H9 (cell line): ENCODE results near the gene SLC6A18. TPM values are rescaled to one million over a fixed set of nuclear protein-coding genes. Genes with fewer than 3 reads are reported as not detected.

Experiments used
- DNase-seq: peaks from one replicate; pipeline ENCODE4 v3.0.0-alpha.2; 2017
- H2AFZ ChIP-seq: one replicate; pipeline ENCODE4 v1.6.1; 2013; ENCODE audit warnings: mild to moderate bottlenecking, low read length, control low read depth, moderate library complexity
- H2AK5ac ChIP-seq: 2 replicates; pipeline ENCODE4 v1.6.1; 2013; ENCODE audit warnings: low read length, control low read depth, mixed read lengths; ENCODE audit not compliant: insufficient read length
- H2BK120ac ChIP-seq: one replicate; pipeline ENCODE4 v1.6.1; 2013; ENCODE audit warnings: low read depth, mild to moderate bottlenecking, low read length, control low read depth, inconsistent platforms; ENCODE audit not compliant: poor library complexity, severe bottlenecking
- H2BK12ac ChIP-seq: 2 replicates; pipeline ENCODE4 v1.6.1; 2013; ENCODE audit warnings: low read length, control low read depth, mixed read lengths, low read depth; ENCODE audit not compliant: insufficient read length
- H2BK15ac ChIP-seq: 2 replicates; pipeline ENCODE4 v1.6.1; 2013; ENCODE audit warnings: low read depth, low read length, control low read depth
- H2BK20ac ChIP-seq: one replicate; pipeline ENCODE4 v1.6.1; 2013; ENCODE audit warnings: low read depth, mild to moderate bottlenecking, low read length, control low read depth, inconsistent platforms; ENCODE audit not compliant: poor library complexity, severe bottlenecking
- H2BK5ac ChIP-seq: 2 replicates; pipeline ENCODE4 v1.6.1; 2013; ENCODE audit warnings: low read length, control low read depth, mixed read lengths; ENCODE audit not compliant: insufficient read length
- H3K14ac ChIP-seq: 2 replicates; pipeline ENCODE4 v1.6.1; 2013; ENCODE audit warnings: low read length, control low read depth; ENCODE audit not compliant: insufficient read depth
- H3K18ac ChIP-seq: 2 replicates; pipeline ENCODE4 v1.6.1; 2013; ENCODE audit warnings: low read depth, mild to moderate bottlenecking, mixed read lengths, low read length, control low read depth; ENCODE audit not compliant: insufficient read length
- H3K23ac ChIP-seq: 2 replicates; pipeline ENCODE4 v1.6.1; 2013; ENCODE audit warnings: low read length, control low read depth, mixed read lengths, low read depth; ENCODE audit not compliant: insufficient read length
- H3K23me2 ChIP-seq: 2 replicates; pipeline ENCODE4 v1.6.1; 2013; ENCODE audit warnings: low read depth, mild to moderate bottlenecking, mixed read lengths, low read length, control low read depth; ENCODE audit not compliant: insufficient read length, poor library complexity, severe bottlenecking
- H3K27ac ChIP-seq: 2 replicates; pipeline ENCODE4 v1.5.1; 2013; ENCODE audit warnings: low read length, control low read depth, mixed read lengths, low read depth; ENCODE audit not compliant: insufficient read length
- H3K27me3 ChIP-seq: 2 replicates; pipeline ENCODE4 v1.6.1; 2013; ENCODE audit warnings: low read length, control low read depth, inconsistent platforms; ENCODE audit not compliant: insufficient read depth
- H3K4ac ChIP-seq: 2 replicates; pipeline ENCODE4 v1.6.1; 2013; ENCODE audit warnings: low read depth, mild to moderate bottlenecking, control low read depth, inconsistent platforms, low read length, moderate library complexity
- H3K4me1 ChIP-seq: 2 replicates; pipeline ENCODE4 v1.6.1; 2013; ENCODE audit warnings: low read length, control low read depth, inconsistent platforms; ENCODE audit not compliant: insufficient read depth
- H3K4me2 ChIP-seq: 2 replicates; pipeline ENCODE4 v1.6.1; 2013; ENCODE audit warnings: low read length, control low read depth, mixed read lengths; ENCODE audit not compliant: insufficient read length, insufficient read depth
- H3K56ac ChIP-seq: 2 replicates; pipeline ENCODE4 v1.6.1; 2013; ENCODE audit warnings: low read depth, mild to moderate bottlenecking, mixed read lengths, low read length, control low read depth; ENCODE audit not compliant: insufficient read length
- H3K79me1 ChIP-seq: 2 replicates; pipeline ENCODE4 v1.6.1; 2013; ENCODE audit warnings: low read depth, mild to moderate bottlenecking, moderate library complexity, low read length, control low read depth, inconsistent platforms; ENCODE audit not compliant: insufficient read depth, poor library complexity, severe bottlenecking
- H3K79me2 ChIP-seq: 2 replicates; pipeline ENCODE4 v1.6.1; 2013; ENCODE audit warnings: low read length, control low read depth, inconsistent platforms; ENCODE audit not compliant: insufficient read depth
- H3K9ac ChIP-seq: 2 replicates; pipeline ENCODE4 v1.6.1; 2013; ENCODE audit warnings: low read length, control low read depth, mixed read lengths; ENCODE audit not compliant: insufficient read length; ENCODE audit errors: extremely low read depth
- H3K9me3 ChIP-seq: one replicate; pipeline ENCODE4 v1.6.1; 2013; ENCODE audit warnings: low read depth, low read length, inconsistent platforms; ENCODE audit not compliant: control insufficient read depth
- H3T11ph ChIP-seq: one replicate; pipeline ENCODE4 v1.6.1; 2013; ENCODE audit warnings: mild to moderate bottlenecking, low read length, control low read depth, inconsistent platforms
- H4K20me1 ChIP-seq: one replicate; pipeline ENCODE4 v1.6.1; 2013; ENCODE audit not compliant: control insufficient read depth, insufficient read length, insufficient read depth
- H4K5ac ChIP-seq: 2 replicates; pipeline ENCODE4 v1.6.1; 2013; ENCODE audit warnings: low read depth, mild to moderate bottlenecking, mixed read lengths, low read length, control low read depth; ENCODE audit not compliant: insufficient read length
- H4K8ac ChIP-seq: replicated peaks from 2 replicates; pipeline ENCODE4 v1.6.1; 2013; ENCODE audit warnings: low read length, control low read depth, mixed read lengths, low read depth; ENCODE audit not compliant: insufficient read length
- H4K91ac ChIP-seq: 2 replicates; pipeline ENCODE4 v1.6.1; 2013; ENCODE audit warnings: low read depth, mild to moderate bottlenecking, moderate library complexity, mixed read lengths, low read length, control low read depth; ENCODE audit not compliant: insufficient read length
- H3K27ac Mint-ChIP-seq, 3 experiments: 2 replicates in 2 of 3; 3 replicates in 1 of 3; pipeline ENCODE4 v1.8.0; 2020 to 2021; ENCODE audit warnings: mixed read lengths in 3 of 3, mild to moderate bottlenecking in 1 of 3, moderate library complexity in 1 of 3
- H3K27me3 Mint-ChIP-seq: 2 replicates; pipeline ENCODE4 v1.8.0; 2021; ENCODE audit warnings: low read depth, mild to moderate bottlenecking, moderate library complexity, mixed read lengths
- H3K36me3 Mint-ChIP-seq, 3 experiments: 2 replicates in 2 of 3; 3 replicates in 1 of 3; pipeline ENCODE4 v1.8.0; 2020 to 2021; ENCODE audit warnings: low read depth in 3 of 3, mixed read lengths in 3 of 3; ENCODE audit not compliant: insufficient read depth in 1 of 3
- H3K4me1 Mint-ChIP-seq, 2 experiments: 2 replicates each; pipeline ENCODE4 v1.8.0; 2020; ENCODE audit warnings: mixed read lengths in 2 of 2
- H3K4me3 Mint-ChIP-seq, 2 experiments: 2 replicates in 1 of 2; 3 replicates in 1 of 2; pipeline ENCODE4 v1.8.0; 2020 to 2021; ENCODE audit warnings: mild to moderate bottlenecking in 2 of 2, mixed read lengths in 2 of 2, moderate library complexity in 1 of 2
- H3K9me3 Mint-ChIP-seq, 2 experiments: 2 replicates in 1 of 2; 3 replicates in 1 of 2; pipeline ENCODE4 v1.8.0; 2020; ENCODE audit warnings: mild to moderate bottlenecking in 2 of 2, mixed read lengths in 2 of 2, moderate library complexity in 1 of 2
- CTCF ChIP-seq: fragments of 200-600 bp; sonication (generic); conservative IDR thresholded peaks from 3 replicates; pipeline ENCODE4 v1.8.0; 2021; ENCODE audit warnings: antibody characterized with exemption, mild to moderate bottlenecking
- WGBS: extraction: QIAGEN DNeasy Blood & Tissue Kit; methylation state at CpG from one replicate; pipeline ENCODE4 v1.1.7; 2013; ENCODE audit warnings: missing lambda C conversion rate, low lambda C conversion rate, mixed read lengths; ENCODE audit not compliant: insufficient read length; ENCODE audit errors: extremely low coverage; 5-methylcytosine and 5-hydroxymethylcytosine counted together
- total RNA-seq: library from RNA; stranded (reverse); gene quantifications from 2 replicates; pipeline ENCODE4 v1.2.1, GENCODE V29; 2021

Gene SLC6A18
- total RNA-seq, 1 experiment from 2014 or later: not detected

GRCh38 chr5:1253456-1254105 is 28.4 kb downstream of the SLC6A18 start:
- no peak overlapping the region for H2AK5ac ChIP-seq
- no peak overlapping the region for H3K23ac ChIP-seq
- H3K4me3 Mint-ChIP-seq: no peak overlapping the region
- DNase-seq: no peak
- H3K27ac ChIP-seq: no peak overlapping the region
- no peak overlapping the region for H4K8ac ChIP-seq
- no peaks in the 10 kb centered on the region for H3K36me3 Mint-ChIP-seq
- H2BK120ac ChIP-seq: no peak overlapping the region
- no peak overlapping the region for H2BK5ac ChIP-seq
- no peak overlapping the region for H2AFZ ChIP-seq
- TF ChIP-seq CTCF: no peak
- H4K91ac ChIP-seq: no peak overlapping the region
- no peak overlapping the region for H2BK15ac ChIP-seq
- no peak overlapping the region for H3T11ph ChIP-seq
- no peak overlapping the region for H3K4ac ChIP-seq
- H3K27me3 ChIP-seq: no peaks in the 10 kb centered on the region
- H4K5ac ChIP-seq: no peak overlapping the region
- H3K9me3 ChIP-seq: no peaks in the 10 kb centered on the region
- H3K79me2 ChIP-seq: no peaks in the 10 kb centered on the region
- WGBS: no CpG with 5 or more reads among the region's 33 CpGs
- H2BK12ac ChIP-seq: no peak overlapping the region
- H3K79me1 ChIP-seq: no peaks in the 10 kb centered on the region
- H3K56ac ChIP-seq: no peak overlapping the region
- H2BK20ac ChIP-seq: no peak overlapping the region
- H3K9ac ChIP-seq: no peak overlapping the region
- H3K27ac Mint-ChIP-seq: no peak overlapping the region; a peak in 1 of 7 replicates
- H3K27me3 Mint-ChIP-seq: peaks cover 1% of the 10 kb centered on the region; the same call in 1 of the 2 replicates
- no peaks in the 10 kb centered on the region for H3K9me3 Mint-ChIP-seq
- H3K23me2 ChIP-seq: no peaks in the 10 kb centered on the region
- no peaks in the 10 kb centered on the region for H3K4me1 ChIP-seq
- H4K20me1 ChIP-seq: no peaks in the 10 kb centered on the region
- H3K18ac ChIP-seq: no peak overlapping the region
- H3K4me2 ChIP-seq: no peak overlapping the region
- H3K14ac ChIP-seq: no peak overlapping the region; the same call in 1 of the 2 replicates
- peaks cover 3 to 7% of the 10 kb centered on the region in 2 experiments; a peak in 2 of 4 replicates for H3K4me1 Mint-ChIP-seq
